NCI-H1436 treated with DMSO at 0.1 percent for 48 hours (cell line): ENCODE measurements around the gene SPATA17.

ENCODE experiments used
- DNase-seq: peaks from one replicate; lab custom pipeline; 2025; lab: John Stamatoyannopoulos, UW

Gene SPATA17

GRCh38 chr1:217911908-217912307 is 280.8 kb downstream of the SPATA17 start:
- no peak for DNase-seq

DNA sequence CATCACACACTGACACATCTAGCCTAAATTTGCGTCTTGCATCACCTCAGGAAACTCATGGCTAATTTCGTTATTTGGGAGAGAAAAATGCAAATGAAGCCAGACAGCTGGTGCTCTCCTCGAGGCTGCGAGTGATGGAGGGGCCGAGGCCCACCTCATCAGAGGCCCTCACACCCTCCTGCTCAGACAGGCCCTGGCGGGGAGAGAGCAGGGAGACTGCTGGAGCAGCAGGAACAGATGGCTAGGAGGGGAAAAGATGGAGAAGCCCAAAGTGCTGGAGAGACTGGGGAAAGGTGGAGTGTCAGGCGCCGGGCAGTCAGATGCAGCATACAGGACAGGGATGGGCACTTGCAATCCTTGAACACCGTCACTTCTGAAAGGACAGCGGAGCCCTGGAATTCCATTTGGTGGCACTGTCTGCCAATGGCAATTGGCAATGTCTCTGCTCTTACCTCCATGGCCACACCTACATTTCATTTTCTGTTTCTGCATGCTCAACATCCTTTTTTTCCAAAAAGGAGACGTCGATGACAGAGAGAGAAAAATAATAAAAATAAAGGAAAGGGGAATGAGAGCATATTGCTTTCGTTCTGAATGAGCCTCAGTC is 286.2 kb downstream of the SPATA17 start:
- no peak for DNase-seq

DNA sequence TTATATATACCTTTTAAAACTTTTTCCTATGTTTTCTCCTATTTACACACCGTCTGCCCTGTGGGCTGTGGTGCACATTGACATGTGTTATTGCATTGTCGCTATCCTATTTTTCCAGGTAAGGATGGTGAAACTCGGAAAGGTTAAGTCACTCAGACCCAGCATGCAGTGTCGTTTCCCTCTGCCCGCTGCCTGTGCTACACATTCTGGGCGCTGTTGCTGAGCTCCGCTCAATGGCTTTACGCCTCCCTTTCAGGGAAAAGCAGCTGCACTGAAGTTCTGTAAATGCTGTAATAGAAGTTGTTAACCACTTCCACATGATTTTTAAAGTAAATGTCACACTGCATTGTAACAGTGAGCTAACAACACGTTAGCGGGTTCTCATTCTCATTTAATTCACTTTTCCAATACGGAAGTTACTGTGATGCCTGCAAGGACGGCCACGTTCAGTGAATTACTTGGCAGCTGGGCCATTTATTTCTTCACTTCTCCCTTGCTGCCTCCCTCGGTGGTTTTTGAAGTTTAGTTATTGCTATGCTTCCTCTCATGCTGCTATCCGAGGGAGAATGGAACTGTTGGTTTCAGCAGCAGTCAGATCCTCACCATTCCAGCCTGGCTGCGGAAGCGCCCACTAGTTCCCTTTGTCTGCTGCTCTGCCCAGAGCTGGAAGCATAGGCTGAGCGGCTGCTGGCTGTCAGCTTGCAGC is 288.7 kb downstream of the SPATA17 start:
- no peak for DNase-seq
